ENCODE results near the gene RAB19. TPM values are rescaled to one million over a fixed set of nuclear protein-coding genes. Genes with fewer than 3 reads are reported as not detected.
"Not testable (repeated sequence)": the region's sequence is repeated elsewhere in the genome, so short reads cannot be mapped to it uniquely, and the experiment has no call there.

RAB19 gene
- total RNA-seq, 1 experiment from 2014 or later = 0.92 TPM

DNA sequence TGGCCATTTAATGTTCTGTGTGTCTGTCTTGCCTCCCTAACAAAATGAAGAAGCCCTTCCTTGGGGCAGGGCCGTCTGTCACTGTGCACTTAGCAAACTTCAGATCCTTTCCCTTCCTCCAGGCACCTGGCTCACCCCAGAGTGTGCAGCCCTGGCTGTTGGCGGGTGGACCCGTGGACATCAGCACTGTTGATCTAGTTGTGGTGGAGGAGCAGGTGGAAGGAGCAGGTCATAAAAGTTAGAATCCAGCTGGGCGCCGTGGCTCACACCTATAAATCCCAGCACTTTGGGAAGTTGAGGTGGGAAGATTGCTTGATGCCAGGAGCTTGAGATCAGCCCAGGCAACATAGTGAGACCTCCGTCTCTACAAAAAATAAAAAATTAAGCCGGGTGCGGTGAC lies 12.7 kb downstream of the RAB19 start:
- POLR2A ChIA-PET = no interaction called here
- TF ChIP-seq SIN3A (IDR thresholded peaks at IDR 0.05; ENCODE audit: borderline replicate concordance, insufficient read depth, low read depth, low read length) (no peak), CTCF (IDR thresholded peaks at IDR 0.05) (no peak), POLR2AphosphoS5 (IDR thresholded peaks at IDR 0.05; ENCODE audit: low read depth, low read length) (no peak), REST (IDR thresholded peaks at IDR 0.05; ENCODE audit: insufficient read depth in 1 of 2, low read depth in 2 of 2, low read length in 1 of 2) (no peak), TCF7L2 (IDR thresholded peaks at IDR 0.05; ENCODE audit: low read depth, low read length) (no peak)
- no peak for DNase-seq (ENCODE audit: low read depth, low spot score)
- CTCF ChIA-PET = no interaction called here
- no peak overlapping the region for H3K4me3 ChIP-seq (ENCODE audit: low read depth in 2 of 2, low read length in 2 of 2)
- no TSS peak for BruUV-seq (replicated peaks)
- H3K4me1 ChIP-seq (ENCODE audit: control insufficient read depth, insufficient read depth, low read length) = no peaks in the 10 kb centered on the region
- in situ Hi-C loops (cut with HindIII; ENCODE audit: low pct_unique_long_range_greater_than_20kb, low sequenced_read_pairs) (no loop called here), intact Hi-C loops (cut with micrococcal nuclease; ENCODE audit: unreplicated experiment) (no loop called here)
- H3K9me3 ChIP-seq (ENCODE audit: control insufficient read depth, insufficient read depth, low read depth, low read length) = no peaks in the 10 kb centered on the region
- H3K27ac ChIP-seq (ENCODE audit: low read length) = no peak overlapping the region
- no peaks in the 10 kb centered on the region for H3K36me3 ChIP-seq (ENCODE audit: control insufficient read depth, insufficient read depth, low read length)
- no peaks in the 10 kb centered on the region for H3K27me3 ChIP-seq (ENCODE audit: control insufficient read depth, insufficient read depth, low read length)
- no peak for ATAC-seq

DNA sequence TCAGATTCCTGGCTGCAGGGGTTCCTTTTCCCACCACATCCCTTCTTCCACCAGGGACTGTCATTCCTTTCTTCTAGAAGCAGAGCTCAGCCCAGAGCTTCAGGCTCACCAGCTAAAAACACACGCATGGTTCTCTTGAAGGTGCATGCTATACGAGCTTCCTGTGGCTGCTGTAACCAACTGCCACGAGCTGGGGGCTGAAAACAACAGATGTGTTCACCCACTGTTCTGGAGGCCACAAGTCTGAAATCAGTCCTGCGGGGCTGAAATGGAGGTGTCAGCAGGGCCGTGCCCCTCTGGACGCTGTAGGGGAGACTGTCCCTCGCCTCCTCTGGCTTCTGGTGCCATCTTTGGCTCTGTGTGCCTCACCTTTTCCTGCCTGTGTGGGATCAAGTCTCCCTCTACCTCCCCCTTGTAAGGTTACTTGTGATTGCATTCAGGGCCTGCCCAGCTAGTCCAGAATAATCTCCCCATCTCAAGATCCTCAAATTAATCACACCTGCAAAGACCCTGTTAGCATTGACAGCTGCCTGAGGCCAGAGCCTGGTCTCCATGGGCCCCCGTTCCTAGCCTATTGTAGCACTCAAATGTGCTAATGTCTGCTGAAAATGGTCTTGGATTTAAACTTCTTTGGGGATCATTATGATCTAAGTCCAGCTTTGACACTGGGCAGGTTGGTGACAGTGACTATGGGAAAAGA lies 13.7 kb downstream of the RAB19 start:
- Histone ChIP-seq H3K4me3 (ENCODE audit: low read depth in 2 of 2, low read length in 2 of 2) (no peak overlapping the region), H3K9me3 (ENCODE audit: control insufficient read depth, insufficient read depth, low read depth, low read length) (no peaks in the 10 kb centered on the region), H3K27me3 (ENCODE audit: control insufficient read depth, insufficient read depth, low read length) (no peaks in the 10 kb centered on the region), H3K36me3 (ENCODE audit: control insufficient read depth, insufficient read depth, low read length) (no peaks in the 10 kb centered on the region), H3K4me1 (ENCODE audit: control insufficient read depth, insufficient read depth, low read length) (no peaks in the 10 kb centered on the region), H3K27ac (ENCODE audit: low read length) (no peak overlapping the region)
- BruUV-seq (replicated peaks) = no TSS peak
- in situ Hi-C loops (cut with HindIII; ENCODE audit: low pct_unique_long_range_greater_than_20kb, low sequenced_read_pairs) (no loop called here), intact Hi-C loops (cut with micrococcal nuclease; ENCODE audit: unreplicated experiment) (no loop called here)
- ATAC-seq = no peak
- ChIA-PET CTCF (interaction anchor here (0.6 kb wide), 2 partner anchors 12 to 92 kb away, joined by 4 to 6 read pairs; no protein-coding TSS in a partner anchor), POLR2A (no interaction called here)
- DNase-seq (ENCODE audit: low read depth, low spot score) = no peak
- TF ChIP-seq SIN3A (IDR thresholded peaks at IDR 0.05; ENCODE audit: borderline replicate concordance, insufficient read depth, low read depth, low read length) = no peak
- TF ChIP-seq REST (IDR thresholded peaks at IDR 0.05; ENCODE audit: insufficient read depth in 1 of 2, low read depth in 2 of 2, low read length in 1 of 2) = no peak
- TF ChIP-seq POLR2AphosphoS5 (IDR thresholded peaks at IDR 0.05; ENCODE audit: low read depth, low read length) = no peak
- no peak for TF ChIP-seq TCF7L2 (IDR thresholded peaks at IDR 0.05; ENCODE audit: low read depth, low read length)
- TF ChIP-seq CTCF (IDR thresholded peaks at IDR 0.05) = no peak

GRCh38 chr7:140418156-140418472 lies 14.3 kb downstream of the RAB19 start:
- intact Hi-C loops (cut with micrococcal nuclease; ENCODE audit: unreplicated experiment); H3K36me3 ChIP-seq (ENCODE audit: control insufficient read depth, insufficient read depth, low read length); H3K4me3 ChIP-seq (ENCODE audit: low read depth in 2 of 2, low read length in 2 of 2); DNase-seq (ENCODE audit: low read depth, low spot score); H3K27me3 ChIP-seq (ENCODE audit: control insufficient read depth, insufficient read depth, low read length); H3K4me1 ChIP-seq (ENCODE audit: control insufficient read depth, insufficient read depth, low read length); POLR2A ChIA-PET; ATAC-seq; BruUV-seq (replicated peaks); in situ Hi-C loops (cut with HindIII; ENCODE audit: low pct_unique_long_range_greater_than_20kb, low sequenced_read_pairs); H3K27ac ChIP-seq (ENCODE audit: low read length); H3K9me3 ChIP-seq (ENCODE audit: control insufficient read depth, insufficient read depth, low read depth, low read length): not testable (repeated sequence)
- CTCF ChIA-PET = interaction anchor here (0.6 kb wide), 2 partner anchors 12 to 92 kb away, joined by 4 to 6 read pairs; no protein-coding TSS in a partner anchor
